Stimulated activated CD4-positive, alpha-beta T cell treated with anti-CD3 and anti-CD28 coated beads, Interleukin-1b, Interleukin-23, amount 100 ng/mL, for 48 hours (primary cell): ENCODE results near the gene MYO7B.

ENCODE experiments used
- DNase-seq: peaks from one replicate; pipeline ENCODE4 v3.0.0-alpha.2; 2020

MYO7B gene

GRCh38 chr2:127628767-127629614, 93.5 kb downstream of the MYO7B start:
- DNase-seq = no peak

GRCh38 chr2:127629637-127630036, 94.2 kb downstream of the MYO7B start:
- DNase-seq = no peak

DNA sequence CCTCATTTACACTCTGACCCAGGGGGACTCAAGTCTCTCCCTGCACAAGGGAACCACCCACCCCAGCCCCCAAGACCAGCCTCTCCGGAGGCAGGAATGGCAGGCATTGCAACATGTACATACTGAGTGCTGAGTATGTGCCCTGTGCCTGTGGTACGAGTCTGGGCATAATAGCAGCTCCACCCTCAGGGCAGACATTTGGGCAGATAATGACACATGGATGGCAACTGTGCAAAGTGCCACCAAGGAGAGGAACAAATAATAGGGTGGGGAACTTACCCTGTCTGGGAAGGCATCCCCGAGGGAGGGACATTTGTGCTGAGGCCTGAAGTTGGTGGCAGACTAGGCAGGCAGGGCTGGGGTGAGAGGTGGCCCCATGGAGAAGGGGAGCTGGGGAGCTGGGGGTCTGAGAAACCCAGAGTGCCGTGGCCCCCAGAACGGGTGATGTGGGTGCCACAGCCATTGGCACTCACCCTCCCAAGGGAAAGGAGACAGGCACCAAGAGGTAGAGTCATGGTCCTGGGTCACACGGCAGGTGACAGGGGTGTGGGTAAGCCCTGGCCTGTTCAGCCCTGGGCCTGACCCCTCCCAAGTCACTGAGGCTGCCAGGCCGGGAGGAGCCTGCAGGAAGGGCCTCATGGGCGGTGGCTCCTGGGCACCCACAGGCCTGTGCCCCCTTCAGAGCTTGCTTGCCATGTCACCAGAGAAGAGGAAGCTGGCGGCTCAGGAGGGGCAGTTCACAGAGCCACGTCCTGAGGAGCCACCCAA, 94.8 kb downstream of the MYO7B start:
- DNase-seq = no peak

DNA sequence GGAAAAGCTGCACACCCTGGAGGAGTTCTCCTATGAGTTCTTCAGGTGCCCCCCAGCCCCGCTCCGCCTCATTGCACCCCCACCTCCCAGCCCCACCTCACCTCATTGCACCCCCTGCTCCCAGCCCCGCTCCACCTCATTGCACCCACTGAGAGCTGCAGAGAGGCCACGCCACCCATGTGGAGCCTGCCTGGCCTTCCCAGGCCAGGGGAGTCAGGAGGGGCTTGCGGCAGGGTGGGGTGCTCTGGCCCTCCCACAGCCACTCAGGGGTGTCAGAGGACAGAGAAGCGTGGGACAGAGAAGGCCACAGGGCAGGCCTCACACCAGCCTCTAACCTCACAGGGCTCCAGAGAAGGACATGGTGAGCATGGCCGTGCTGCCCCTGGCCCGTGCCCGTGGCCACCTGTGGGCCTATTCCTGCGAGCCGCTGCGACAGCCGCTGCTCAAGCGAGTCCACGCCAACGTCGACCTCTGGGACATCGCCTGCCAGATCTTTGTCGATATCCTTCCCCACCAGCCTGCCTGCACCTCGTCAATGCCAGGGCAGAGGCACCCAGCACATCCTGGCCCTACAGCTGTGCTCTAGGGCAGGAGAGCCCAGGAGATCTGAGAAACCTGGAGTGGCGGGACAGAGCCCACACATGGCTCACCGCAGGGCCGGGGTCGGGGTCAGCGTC, 95.5 kb downstream of the MYO7B start:
- DNase-seq = no peak

- DNase-seq = no peak
Observed at GRCh38 chr2:127631541-127631996, 96.1 kb downstream of the MYO7B start.

- DNase-seq = no peak
Observed at GRCh38 chr2:127631997-127632581, 96.6 kb downstream of the MYO7B start.

GRCh38 chr2:127632592-127633489, 97.4 kb downstream of the MYO7B start:
- DNase-seq = no peak

GRCh38 chr2:127633556-127634065, 98.1 kb downstream of the MYO7B start:
- DNase-seq = no peak

DNA sequence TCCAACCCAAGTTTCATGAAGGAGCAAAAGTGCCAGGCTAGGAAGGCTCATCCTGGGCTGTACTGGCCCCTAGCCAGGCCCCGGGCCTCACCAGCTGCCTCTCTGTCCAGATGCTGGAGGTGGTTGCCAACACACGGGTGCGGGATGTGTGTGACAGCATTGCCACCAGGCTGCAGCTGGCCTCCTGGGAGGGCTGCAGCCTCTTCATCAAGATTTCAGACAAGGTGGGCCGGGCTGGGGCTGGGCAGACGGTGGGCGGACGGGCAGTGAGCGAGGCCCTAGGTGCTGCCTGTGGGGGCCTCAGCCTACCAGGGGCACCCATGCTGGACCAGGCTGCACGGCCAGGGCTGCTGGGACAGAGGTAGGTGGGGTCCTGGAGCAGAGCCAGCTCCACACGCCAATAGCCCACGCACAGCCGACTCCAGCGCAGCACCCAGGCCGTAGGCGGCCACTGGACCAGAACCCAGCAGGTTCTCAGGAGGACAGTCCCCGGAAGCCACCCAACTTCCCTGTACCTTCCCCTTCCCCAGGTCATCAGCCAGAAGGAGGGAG, 98.7 kb downstream of the MYO7B start:
- DNase-seq = no peak

GRCh38 chr2:127634626-127635379, 99.3 kb downstream of the MYO7B start:
- DNase-seq = no peak

DNA sequence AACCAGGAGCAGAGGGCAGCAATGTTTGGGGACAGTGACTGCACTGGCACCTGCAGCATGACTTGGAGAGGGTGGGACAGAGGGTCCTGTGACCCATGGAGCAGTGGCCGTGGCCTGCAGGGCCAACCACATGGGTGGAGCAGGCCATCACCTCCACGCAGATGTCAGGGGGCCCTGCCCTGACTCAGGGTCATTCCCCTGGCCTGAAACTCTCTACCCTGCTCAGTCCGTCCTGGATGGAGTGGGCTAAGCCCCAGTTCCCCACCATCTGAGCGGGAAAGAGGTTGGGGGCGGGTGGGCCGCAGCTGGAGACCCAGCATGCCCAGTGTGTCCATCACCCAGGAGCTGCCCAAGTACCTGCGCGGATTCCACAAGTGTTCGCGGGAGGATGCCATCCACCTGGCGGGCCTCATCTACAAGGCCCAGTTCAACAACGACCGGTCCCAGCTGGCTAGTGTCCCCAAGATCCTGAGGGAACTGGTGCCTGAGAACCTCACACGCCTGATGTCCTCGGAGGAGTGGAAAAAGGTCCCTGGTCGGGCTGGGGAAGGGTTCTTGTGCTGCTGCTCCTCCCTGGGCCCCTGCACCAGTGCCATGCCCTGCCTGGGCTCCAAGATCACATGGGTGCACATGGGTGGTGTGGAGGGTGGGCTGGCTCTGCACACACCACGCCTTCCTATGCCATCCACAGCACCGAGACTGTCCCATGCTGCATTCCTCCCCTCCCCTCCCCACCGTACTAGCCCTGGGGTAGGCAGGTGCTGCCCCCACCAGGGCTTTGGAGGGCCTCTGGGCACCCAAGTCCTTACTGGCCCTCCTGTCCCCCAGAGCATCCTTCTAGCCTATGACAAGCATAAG, 100.1 kb downstream of the MYO7B start:
- no peak for DNase-seq

DNA sequence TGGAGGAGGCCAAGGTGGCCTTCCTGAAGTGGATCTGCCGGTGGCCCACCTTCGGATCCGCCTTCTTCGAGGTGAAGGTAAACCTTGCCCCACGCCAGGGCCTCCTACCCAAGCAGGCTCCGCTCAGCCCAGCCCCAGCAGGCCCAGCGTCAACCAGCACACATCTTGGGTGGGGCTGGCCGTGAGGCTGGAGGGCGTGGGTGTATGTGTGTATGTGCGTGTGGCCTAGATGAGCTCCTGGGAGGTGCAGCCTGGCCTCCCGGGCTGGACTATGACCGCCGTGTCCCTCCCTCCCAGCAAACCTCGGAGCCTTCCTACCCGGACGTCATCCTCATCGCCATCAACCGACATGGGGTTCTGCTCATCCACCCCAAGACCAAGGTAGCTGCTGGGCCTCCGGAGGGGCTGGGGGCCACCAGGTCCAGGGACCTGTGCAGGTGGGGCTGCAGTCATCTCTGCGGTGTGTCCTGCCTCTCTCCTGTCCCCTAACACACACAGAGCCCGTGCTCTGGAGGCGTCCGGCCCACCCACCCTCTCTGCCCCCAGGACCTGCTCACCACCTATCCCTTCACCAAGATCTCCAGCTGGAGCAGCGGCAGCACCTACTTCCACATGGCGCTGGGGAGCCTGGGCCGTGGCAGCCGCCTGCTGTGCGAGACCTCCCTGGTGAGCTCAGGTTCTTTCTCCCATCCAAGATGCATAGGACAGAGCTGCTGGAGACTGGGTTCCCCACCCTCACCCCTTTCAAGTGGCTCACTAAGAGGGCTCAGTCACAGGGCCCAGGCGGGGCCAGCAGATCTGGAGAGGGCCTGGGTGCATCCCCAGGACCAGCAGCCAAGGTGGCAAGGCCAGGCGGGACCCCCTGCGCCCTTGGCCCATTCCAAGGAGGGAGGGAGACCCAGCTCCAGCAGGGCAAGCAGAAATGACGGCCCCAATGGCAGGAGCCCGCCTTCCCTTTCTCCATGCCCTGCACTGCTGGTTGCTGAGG, 101.1 kb downstream of the MYO7B start:
- DNase-seq = no peak

DNA sequence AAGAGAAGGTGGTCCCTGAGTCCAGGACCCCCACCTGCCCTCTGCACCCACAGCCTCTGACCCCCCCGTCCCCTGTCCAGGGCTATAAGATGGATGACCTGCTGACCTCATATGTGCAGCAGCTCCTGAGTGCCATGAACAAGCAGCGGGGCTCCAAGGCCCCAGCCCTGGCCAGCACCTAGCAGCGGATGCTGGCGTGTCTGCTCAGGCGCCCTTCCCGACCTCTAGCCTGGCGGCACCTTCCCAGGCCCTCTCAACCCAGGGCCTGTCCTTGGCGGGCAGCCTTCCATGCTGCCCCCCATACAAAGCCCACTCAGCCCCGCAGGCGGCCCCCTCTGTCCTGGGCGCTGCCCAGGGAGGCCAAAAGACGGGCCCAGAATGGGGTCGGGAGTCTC, 101.8 kb downstream of the MYO7B start:
- no peak for DNase-seq

DNA sequence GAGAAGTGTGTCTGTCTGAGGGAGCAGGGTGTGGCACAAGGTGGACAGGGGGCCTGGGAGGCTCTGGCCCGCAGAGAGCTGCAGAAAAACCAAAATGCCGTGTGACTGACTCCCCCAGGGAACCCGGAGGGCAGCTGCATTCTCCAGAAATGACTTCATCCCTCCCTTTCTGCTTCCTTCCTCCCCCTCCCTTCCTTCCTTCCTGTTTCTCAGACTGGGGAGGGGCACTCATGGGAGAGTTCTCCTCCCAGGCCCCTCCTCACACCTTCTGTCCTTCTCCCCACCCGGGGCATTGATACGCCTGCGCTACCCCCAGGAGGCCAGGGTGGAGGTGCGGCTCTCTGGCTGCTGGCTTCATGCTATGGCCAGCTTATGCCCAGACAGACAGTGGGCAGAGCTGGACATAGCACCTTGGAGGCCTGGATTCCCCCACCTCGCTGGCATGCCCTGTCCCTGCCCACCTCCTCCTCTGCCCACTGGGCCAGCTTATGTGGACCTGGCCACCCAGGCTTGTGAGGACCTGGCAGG, 102.3 kb downstream of the MYO7B start:
- DNase-seq = no peak

- no peak for DNase-seq
Observed at GRCh38 chr2:127638361-127639110, 103.1 kb downstream of the MYO7B start.

DNA sequence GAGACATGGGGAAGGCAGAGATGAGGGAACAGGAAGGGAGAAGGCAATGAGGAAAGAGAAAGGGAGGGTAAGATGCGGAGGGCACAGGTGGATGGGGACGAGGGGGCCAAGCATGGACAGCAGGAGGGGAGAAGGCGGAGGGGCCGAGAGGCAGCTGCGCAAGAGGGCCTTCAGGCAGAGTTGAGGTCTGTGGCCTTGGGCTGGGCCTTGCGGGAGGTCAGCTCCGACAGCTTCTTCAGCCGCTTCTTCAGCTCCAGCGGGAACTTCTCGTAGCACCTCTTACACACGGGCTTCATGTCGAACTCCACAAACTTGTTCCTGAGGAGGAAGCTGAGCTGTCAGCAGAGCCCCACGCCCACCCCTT, 103.6 kb downstream of the MYO7B start:
- DNase-seq = no peak
